ENCODE data around the gene ERMARD.

GRCh38 chr6:169806701-169807100, 55.3 kb downstream of the ERMARD start:
- no peak for TF ChIP-seq SOX15 (CRISPR knock-in tag; IDR thresholded peaks at IDR 0.05)
- no peak for TF ChIP-seq CTCF (IDR thresholded peaks at IDR 0.05)
- no peak for TF ChIP-seq JUN (CRISPR knock-in tag; IDR thresholded peaks at IDR 0.05)
- TF ChIP-seq ZNF121 (CRISPR knock-in tag; IDR thresholded peaks at IDR 0.05) = no peak
- TF ChIP-seq SMAD4 (CRISPR knock-in tag; IDR thresholded peaks at IDR 0.05) = no peak
- TF ChIP-seq MXD4 (CRISPR knock-in tag; IDR thresholded peaks at IDR 0.05; ENCODE audit: borderline replicate concordance) = no peak

Data from WTC11 (cell line).